ENCODE measurements around the gene SCGB1C1. TPM values are rescaled to one million over a fixed set of nuclear protein-coding genes. Genes with fewer than 3 reads are reported as not detected.

The SCGB1C1 gene
- total and polyA plus RNA-seq, 9 of the 15 experiments (the other 6 are each of a cell fraction or from before 2014, with no cell fraction given): not detected

DNA sequence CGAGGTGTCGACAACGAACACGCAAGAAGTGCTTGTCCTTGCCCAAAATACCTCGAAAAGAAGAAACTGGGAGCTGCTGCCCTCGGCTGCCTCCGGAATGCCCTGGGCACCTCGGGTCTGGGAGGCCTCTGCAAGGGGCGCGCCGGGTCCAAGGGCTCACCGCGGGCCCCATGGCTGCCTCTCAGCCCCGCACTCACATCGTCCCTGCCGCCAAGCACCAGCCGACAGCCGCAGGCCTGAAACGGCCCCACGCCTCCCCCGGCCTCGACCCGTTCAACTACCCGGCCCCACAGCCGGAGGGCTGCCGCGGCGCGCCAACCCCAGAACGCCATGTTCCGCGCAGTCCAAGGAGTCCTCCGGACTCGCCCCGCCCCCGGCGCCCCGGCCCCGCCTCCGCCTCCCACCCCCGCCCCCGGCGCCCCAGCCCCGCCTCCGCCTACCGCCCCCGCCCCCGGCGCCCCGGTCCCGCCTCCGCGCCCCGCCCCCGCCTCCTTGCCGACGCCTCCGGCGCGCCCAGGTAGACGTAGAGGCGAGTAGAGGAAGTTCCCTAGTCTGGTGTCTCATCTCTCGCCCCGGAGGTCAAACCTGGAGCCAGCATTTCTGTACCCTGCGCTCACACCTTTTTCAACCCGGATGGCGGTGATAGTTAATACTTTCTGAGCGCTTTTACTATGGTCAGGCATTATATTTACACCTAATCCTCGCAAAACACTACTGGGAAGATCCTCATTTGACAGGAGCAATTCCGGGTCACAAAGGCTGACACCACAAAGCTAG is 43.3 kb downstream of the SCGB1C1 start, which contains the start of gene SIRT3 (continued):
- no peak for TF ChIP-seq ZNF79 (CRISPR knock-in tag; IDR thresholded peaks at IDR 0.05; ENCODE audit: low read depth)
- no peak for TF ChIP-seq NR4A1 (CRISPR knock-in tag; IDR thresholded peaks at IDR 0.05)
- no peak for TF ChIP-seq NR4A1 (tag; IDR thresholded peaks at IDR 0.05)
- TF ChIP-seq, protein P1, sequence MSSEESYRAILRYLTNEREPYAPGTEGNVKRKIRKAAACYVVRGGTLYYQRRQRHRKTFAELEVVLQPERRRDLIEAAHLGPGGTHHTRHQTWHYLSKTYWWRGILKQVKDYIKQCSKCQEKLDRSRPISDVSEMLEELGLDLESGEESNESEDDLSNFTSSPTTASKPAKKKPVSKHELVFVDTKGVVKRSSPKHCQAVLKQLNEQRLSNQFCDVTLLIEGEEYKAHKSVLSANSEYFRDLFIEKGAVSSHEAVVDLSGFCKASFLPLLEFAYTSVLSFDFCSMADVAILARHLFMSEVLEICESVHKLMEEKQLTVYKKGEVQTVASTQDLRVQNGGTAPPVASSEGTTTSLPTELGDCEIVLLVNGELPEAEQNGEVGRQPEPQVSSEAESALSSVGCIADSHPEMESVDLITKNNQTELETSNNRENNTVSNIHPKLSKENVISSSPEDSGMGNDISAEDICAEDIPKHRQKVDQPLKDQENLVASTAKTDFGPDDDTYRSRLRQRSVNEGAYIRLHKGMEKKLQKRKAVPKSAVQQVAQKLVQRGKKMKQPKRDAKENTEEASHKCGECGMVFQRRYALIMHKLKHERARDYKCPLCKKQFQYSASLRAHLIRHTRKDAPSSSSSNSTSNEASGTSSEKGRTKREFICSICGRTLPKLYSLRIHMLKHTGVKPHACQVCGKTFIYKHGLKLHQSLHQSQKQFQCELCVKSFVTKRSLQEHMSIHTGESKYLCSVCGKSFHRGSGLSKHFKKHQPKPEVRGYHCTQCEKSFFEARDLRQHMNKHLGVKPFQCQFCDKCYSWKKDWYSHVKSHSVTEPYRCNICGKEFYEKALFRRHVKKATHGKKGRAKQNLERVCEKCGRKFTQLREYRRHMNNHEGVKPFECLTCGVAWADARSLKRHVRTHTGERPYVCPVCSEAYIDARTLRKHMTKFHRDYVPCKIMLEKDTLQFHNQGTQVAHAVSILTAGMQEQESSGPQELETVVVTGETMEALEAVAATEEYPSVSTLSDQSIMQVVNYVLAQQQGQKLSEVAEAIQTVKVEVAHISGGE (CRISPR knock-in tag; IDR thresholded peaks at IDR 0.05): peak in 1 of 3 experiments; percentile 98; a peak in 2 of 6 replicates
- no peak for TF ChIP-seq ARHGAP35 (IDR thresholded peaks at IDR 0.05; ENCODE audit: partially characterized antibody)
- no peak for TF ChIP-seq ZNF133 (CRISPR knock-in tag; IDR thresholded peaks at IDR 0.05)
- TF ChIP-seq, protein P2, sequence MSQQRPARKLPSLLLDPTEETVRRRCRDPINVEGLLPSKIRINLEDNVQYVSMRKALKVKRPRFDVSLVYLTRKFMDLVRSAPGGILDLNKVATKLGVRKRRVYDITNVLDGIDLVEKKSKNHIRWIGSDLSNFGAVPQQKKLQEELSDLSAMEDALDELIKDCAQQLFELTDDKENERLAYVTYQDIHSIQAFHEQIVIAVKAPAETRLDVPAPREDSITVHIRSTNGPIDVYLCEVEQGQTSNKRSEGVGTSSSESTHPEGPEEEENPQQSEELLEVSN (IDR thresholded peaks at IDR 0.05; ENCODE audit: borderline replicate concordance in 1 of 2, extremely low read depth in 1 of 2, insufficient read depth in 1 of 2, insufficient read length in 1 of 2, low read depth in 1 of 2, low read length in 1 of 2, poor library complexity in 1 of 2, severe bottlenecking in 1 of 2): peak in 1 of 2 experiments; percentile 47
- TF ChIP-seq MTA2 (IDR thresholded peaks at IDR 0.05; ENCODE audit: low read depth): no peak; the same call in 1 of the 2 replicates
- TF ChIP-seq, protein P3, sequence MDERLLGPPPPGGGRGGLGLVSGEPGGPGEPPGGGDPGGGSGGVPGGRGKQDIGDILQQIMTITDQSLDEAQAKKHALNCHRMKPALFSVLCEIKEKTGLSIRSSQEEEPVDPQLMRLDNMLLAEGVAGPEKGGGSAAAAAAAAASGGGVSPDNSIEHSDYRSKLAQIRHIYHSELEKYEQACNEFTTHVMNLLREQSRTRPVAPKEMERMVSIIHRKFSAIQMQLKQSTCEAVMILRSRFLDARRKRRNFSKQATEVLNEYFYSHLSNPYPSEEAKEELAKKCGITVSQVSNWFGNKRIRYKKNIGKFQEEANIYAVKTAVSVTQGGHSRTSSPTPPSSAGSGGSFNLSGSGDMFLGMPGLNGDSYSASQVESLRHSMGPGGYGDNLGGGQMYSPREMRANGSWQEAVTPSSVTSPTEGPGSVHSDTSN (CRISPR knock-in tag; IDR thresholded peaks at IDR 0.05; ENCODE audit: low read depth): no peak
- TF ChIP-seq, protein P3 (tag; conservative IDR thresholded peaks at IDR 0.05; ENCODE audit: low read depth): no peak
- TF ChIP-seq FOS (IDR thresholded peaks at IDR 0.05; ENCODE audit: extremely low read depth, insufficient read length): no peak
- TF ChIP-seq SRSF1 (IDR thresholded peaks at IDR 0.05; ENCODE audit: low read depth, low read length): no peak
- TF ChIP-seq FIP1L1 (IDR thresholded peaks at IDR 0.05; ENCODE audit: low read depth, low read length, poor library complexity, severe bottlenecking): no peak
- TF ChIP-seq RUNX1 (IDR thresholded peaks at IDR 0.05; ENCODE audit: low read depth): no peak
- no peak for TF ChIP-seq ZNF239 (CRISPR knock-in tag; IDR thresholded peaks at IDR 0.05)
- TF ChIP-seq ZNF584 (CRISPR knock-in tag; IDR thresholded peaks at IDR 0.05; ENCODE audit: low read depth): no peak
- TF ChIP-seq, protein P4, sequence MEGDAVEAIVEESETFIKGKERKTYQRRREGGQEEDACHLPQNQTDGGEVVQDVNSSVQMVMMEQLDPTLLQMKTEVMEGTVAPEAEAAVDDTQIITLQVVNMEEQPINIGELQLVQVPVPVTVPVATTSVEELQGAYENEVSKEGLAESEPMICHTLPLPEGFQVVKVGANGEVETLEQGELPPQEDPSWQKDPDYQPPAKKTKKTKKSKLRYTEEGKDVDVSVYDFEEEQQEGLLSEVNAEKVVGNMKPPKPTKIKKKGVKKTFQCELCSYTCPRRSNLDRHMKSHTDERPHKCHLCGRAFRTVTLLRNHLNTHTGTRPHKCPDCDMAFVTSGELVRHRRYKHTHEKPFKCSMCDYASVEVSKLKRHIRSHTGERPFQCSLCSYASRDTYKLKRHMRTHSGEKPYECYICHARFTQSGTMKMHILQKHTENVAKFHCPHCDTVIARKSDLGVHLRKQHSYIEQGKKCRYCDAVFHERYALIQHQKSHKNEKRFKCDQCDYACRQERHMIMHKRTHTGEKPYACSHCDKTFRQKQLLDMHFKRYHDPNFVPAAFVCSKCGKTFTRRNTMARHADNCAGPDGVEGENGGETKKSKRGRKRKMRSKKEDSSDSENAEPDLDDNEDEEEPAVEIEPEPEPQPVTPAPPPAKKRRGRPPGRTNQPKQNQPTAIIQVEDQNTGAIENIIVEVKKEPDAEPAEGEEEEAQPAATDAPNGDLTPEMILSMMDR (IDR thresholded peaks at IDR 0.05 in 2 of 3, conservative IDR thresholded peaks at IDR 0.05 in 1 of 3; ENCODE audit: insufficient read depth in 2 of 3, low read depth in 1 of 3, low read length in 3 of 3): peak in 1 of 3 experiments; percentile 37; a peak in 2 of 6 replicates

All from K562 (cell line).